GM12801 (cell line): Measurements from ENCODE around the gene BECN2.

Experiments
- TF ChIP-seq, protein P1 (sequence below): IDR thresholded peaks from one replicate; pipeline ENCODE4 v1.5.1; 2011; ENCODE audit warnings: control low read depth; ENCODE audit not compliant: insufficient read length; ENCODE audit errors: extremely low read depth

The BECN2 gene

DNA sequence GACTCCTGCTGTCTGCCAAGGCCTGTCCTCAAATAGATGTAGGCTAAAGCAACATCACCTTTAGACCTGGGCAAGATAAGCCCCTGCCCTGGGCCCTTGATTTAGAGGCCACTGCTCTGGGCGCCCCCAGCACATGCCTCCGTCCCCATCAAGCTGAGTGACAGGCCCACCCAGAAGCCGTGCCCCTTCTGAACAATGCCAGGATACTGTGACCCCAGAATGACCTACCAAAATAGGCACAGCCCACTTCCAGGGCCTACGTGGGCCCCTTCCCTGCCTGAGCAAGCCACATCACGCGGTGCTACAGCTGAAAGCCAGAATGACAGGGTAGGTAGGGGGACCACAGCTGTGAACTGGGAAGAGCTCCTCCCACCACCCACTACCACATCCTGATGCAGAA, 24.7 kb upstream of the BECN2 start:
- TF ChIP-seq, protein P1, sequence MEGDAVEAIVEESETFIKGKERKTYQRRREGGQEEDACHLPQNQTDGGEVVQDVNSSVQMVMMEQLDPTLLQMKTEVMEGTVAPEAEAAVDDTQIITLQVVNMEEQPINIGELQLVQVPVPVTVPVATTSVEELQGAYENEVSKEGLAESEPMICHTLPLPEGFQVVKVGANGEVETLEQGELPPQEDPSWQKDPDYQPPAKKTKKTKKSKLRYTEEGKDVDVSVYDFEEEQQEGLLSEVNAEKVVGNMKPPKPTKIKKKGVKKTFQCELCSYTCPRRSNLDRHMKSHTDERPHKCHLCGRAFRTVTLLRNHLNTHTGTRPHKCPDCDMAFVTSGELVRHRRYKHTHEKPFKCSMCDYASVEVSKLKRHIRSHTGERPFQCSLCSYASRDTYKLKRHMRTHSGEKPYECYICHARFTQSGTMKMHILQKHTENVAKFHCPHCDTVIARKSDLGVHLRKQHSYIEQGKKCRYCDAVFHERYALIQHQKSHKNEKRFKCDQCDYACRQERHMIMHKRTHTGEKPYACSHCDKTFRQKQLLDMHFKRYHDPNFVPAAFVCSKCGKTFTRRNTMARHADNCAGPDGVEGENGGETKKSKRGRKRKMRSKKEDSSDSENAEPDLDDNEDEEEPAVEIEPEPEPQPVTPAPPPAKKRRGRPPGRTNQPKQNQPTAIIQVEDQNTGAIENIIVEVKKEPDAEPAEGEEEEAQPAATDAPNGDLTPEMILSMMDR: no peak

GRCh38 chr1:241934201-241934848, 23.2 kb upstream of the BECN2 start:
- TF ChIP-seq, protein P1: no peak

GRCh38 chr1:241934866-241935265, 22.7 kb upstream of the BECN2 start:
- TF ChIP-seq, protein P1: no peak

- TF ChIP-seq, protein P1: no peak
Measured at GRCh38 chr1:241939798-241940197, 17.8 kb upstream of the BECN2 start.

DNA sequence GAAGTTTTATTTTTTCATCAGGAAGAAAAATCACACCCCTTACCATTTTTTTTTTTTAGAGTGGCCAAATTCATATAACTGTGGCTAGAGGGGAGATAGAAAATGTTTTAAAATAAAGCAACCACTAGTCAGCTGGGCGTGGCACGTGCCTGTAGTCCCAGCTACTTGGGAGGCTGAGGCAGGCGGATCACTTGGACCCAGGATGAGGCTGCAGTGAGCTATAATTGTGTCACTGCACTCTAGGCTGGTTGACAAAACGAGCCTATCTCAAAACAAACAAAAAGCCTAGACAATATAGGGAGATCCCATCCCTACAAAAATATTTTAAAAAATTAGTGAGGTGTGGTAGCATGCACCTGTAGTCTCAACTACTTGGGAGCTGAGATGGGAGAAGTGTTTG, 14.8 kb upstream of the BECN2 start:
- TF ChIP-seq, protein P1: no peak

- TF ChIP-seq, protein P1: no peak
Measured at GRCh38 chr1:241944300-241944699, 13.3 kb upstream of the BECN2 start.

- TF ChIP-seq, protein P1: no peak
Measured at GRCh38 chr1:241947354-241947753, 10.2 kb upstream of the BECN2 start.
